ENCODE measurements around the gene FBXL7. TPM values are rescaled to one million over a fixed set of nuclear protein-coding genes. Genes with fewer than 3 reads are reported as not detected.

Gene FBXL7
- polyA plus RNA-seq, 3 donors from 2014 or later: not detected

- peaks cover 0 to 2% (median 1%) of the 10 kb centered on the region in 3 donors for H3K27me3 Mint-ChIP-seq (ENCODE audit: low read depth in 3 of 3)
- H3K9me3 Mint-ChIP-seq: peaks cover 4 to 31% (median 12%) of the 10 kb centered on the region in 6 donors
- no peaks in the 10 kb centered on the region for H3K36me3 Mint-ChIP-seq
- H3K4me3 Mint-ChIP-seq: no peak overlapping the region
- DNase-seq: no peak
- H3K27ac Mint-ChIP-seq: no peak overlapping the region
- no peaks in the 10 kb centered on the region for H3K4me1 Mint-ChIP-seq
Measured at GRCh38 chr5:15691521-15691920, 191.5 kb downstream of the FBXL7 start.

DNA sequence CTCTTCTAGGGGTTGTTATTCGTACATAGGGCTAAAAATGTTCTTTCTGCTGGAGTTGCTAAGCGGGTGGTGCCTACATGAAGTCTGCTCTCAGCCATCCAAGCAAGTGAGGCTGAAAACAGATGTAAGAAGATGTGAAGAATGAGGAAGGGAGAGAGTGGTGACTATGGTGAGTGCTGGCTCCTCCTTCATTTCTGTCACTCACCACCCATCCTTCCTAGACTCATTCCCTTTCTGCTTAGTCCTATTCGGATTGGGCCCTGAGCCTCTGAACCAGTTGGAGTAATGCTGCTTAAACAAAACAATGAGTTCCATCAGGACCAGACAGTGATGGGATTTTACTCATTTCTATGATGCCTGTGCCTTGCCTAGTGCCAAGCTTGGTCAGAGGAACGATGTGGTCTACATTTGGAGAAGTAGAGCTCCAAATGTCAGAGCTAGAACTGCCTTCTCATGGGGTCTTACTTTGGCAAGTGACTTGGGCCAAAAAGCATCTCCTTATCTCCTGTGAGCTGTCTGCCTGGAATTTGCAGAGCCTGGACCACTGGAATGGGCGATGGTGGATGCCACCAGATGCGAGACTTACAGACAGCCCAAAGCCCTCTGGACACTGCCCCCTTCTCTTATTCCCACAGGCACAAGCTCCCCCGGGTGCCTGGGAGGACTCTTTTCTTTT lies 192.9 kb downstream of the FBXL7 start:
- peaks cover 0 to 2% (median 1%) of the 10 kb centered on the region in 3 donors for H3K27me3 Mint-ChIP-seq (ENCODE audit: low read depth in 3 of 3)
- H3K9me3 Mint-ChIP-seq: peaks cover 5 to 39% (median 15%) of the 10 kb centered on the region in 6 donors
- no peaks in the 10 kb centered on the region for H3K4me1 Mint-ChIP-seq
- no peak overlapping the region for H3K27ac Mint-ChIP-seq
- no peak overlapping the region for H3K4me3 Mint-ChIP-seq
- DNase-seq: no peak
- H3K36me3 Mint-ChIP-seq: no peaks in the 10 kb centered on the region

GRCh38 chr5:15693382-15693728 lies 193.4 kb downstream of the FBXL7 start:
- Mint-ChIP-seq H3K4me1 (no peaks in the 10 kb centered on the region), H3K9me3 (peaks cover 6 to 42% (median 15%) of the 10 kb centered on the region in 6 donors), H3K36me3 (no peaks in the 10 kb centered on the region), H3K4me3 (no peak overlapping the region), H3K27ac (no peak overlapping the region), H3K27me3 (ENCODE audit: low read depth in 3 of 3) (peaks cover 0 to 2% (median 1%) of the 10 kb centered on the region in 3 donors)
- no peak for DNase-seq

DNA sequence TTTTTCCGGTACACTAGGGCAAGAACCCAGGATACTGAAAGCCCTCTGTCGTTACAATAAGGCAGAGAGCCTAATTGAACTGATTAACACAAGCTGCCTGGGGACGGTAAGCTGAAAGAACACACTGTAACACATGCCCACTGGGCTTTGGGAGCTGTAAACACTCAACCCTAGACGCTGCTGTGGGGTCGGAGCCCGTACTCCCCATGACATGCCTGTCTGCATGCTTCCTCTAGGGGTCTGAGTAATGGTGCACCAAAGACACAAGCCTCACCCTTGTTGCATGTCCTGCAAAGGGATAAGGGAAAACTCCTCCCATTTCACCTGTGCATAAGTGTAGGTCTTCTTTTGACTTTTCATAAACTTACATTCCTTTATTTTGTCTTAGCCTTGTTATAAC lies 194.0 kb downstream of the FBXL7 start:
- no peak for DNase-seq
- Mint-ChIP-seq H3K4me1 (no peaks in the 10 kb centered on the region), H3K36me3 (no peaks in the 10 kb centered on the region), H3K27ac (no peak overlapping the region), H3K4me3 (no peak overlapping the region), H3K27me3 (ENCODE audit: low read depth in 3 of 3) (peaks cover 0 to 2% (median 1%) of the 10 kb centered on the region in 3 donors), H3K9me3 (peaks cover 6 to 43% (median 15%) of the 10 kb centered on the region in 6 donors)

DNA sequence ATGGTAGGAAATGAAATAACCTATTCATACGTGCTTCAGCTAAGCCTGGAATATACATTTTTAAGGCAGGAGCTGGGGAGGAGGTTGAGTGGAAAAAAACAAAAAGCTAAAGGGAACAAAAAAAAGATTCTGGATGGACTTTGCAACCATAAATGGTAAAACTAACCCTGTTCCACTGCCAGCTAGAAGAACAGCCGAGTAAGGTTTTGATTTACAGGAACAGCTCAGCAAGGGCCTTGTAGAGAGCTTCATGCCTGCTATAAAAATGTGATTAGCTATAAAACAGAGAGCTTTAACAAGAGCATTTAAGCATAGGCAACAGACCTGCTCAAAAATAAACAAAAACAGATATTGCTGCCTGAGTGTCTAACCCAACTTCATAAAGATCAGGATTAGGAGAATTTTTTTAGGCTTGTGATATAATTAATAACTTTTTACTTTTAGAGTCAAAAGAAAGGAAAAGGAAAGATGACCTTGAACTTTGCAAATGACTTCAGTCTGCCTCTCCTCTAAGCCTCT lies 194.8 kb downstream of the FBXL7 start:
- Mint-ChIP-seq H3K36me3 (no peaks in the 10 kb centered on the region), H3K27ac (no peak overlapping the region), H3K9me3 (peaks cover 6 to 50% (median 17%) of the 10 kb centered on the region in 6 donors), H3K4me1 (no peaks in the 10 kb centered on the region), H3K27me3 (ENCODE audit: low read depth in 3 of 3) (peaks cover 0 to 2% (median 1%) of the 10 kb centered on the region in 3 donors), H3K4me3 (no peak overlapping the region)
- DNase-seq: no peak

DNA sequence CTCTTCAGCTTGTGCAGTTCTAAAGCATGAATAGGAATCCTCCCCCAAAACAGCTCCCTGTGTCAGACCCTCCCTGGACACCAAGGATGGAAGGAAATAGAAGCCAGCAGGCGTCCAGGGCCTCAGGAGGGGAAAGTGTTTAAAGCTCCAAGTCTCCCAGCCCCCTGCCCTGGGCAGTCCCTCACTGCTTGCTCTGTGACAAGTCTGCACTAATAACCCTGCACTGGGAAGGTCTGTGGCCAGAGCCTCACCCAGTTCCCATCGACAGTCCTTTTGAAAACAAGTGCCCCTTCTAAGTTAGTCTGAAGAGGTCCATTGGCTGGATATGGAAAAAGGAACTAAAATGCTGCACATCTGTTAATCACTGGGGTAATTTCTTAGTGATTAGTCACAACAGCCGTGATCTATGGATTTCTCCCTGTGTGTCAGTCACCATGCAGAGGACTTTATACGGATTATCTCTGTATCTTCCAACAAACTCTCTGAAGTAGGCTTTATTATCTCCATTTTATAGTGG lies 195.3 kb downstream of the FBXL7 start:
- Mint-ChIP-seq H3K27ac (no peak overlapping the region), H3K36me3 (no peaks in the 10 kb centered on the region), H3K9me3 (peaks cover 6 to 50% (median 18%) of the 10 kb centered on the region in 6 donors), H3K27me3 (ENCODE audit: low read depth in 3 of 3) (peaks cover 0 to 2% (median 1%) of the 10 kb centered on the region in 3 donors), H3K4me3 (no peak overlapping the region), H3K4me1 (no peaks in the 10 kb centered on the region)
- no peak for DNase-seq

DNA sequence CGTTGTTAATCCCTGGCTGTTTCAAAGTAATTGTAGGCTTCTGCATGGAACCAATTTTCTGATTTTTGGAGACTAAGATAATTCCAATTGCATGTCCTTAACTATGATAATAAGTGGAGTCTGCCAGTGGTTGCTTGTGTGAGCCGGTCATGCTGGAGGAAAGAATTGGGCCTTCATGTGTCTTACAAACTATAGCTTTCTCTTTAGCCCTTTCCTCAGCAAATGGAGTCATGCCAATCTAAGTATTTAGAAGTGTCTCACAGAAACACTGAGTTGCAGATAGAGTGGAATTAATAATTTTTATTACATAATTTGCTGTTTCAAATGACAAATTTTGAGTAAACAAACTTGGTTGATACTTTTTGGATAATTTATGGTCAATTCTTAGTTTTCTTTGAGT lies 200.4 kb downstream of the FBXL7 start:
- no peak overlapping the region for H3K4me3 Mint-ChIP-seq
- H3K27me3 Mint-ChIP-seq (ENCODE audit: low read depth in 3 of 3): no peaks in the 10 kb centered on the region
- no peaks in the 10 kb centered on the region for H3K4me1 Mint-ChIP-seq
- H3K27ac Mint-ChIP-seq: no peak overlapping the region
- H3K36me3 Mint-ChIP-seq: no peaks in the 10 kb centered on the region
- peaks cover 2 to 42% (median 9%) of the 10 kb centered on the region in 6 donors for H3K9me3 Mint-ChIP-seq
- no peak for DNase-seq

- Mint-ChIP-seq H3K36me3 (no peaks in the 10 kb centered on the region), H3K4me3 (no peak overlapping the region), H3K9me3 (peaks cover 8 to 41% (median 11%) of the 10 kb centered on the region in 6 donors), H3K27me3 (ENCODE audit: low read depth in 3 of 3) (peaks cover 0 to 2% (median 0%) of the 10 kb centered on the region in 3 donors), H3K27ac (no peak overlapping the region), H3K4me1 (no peaks in the 10 kb centered on the region)
- no peak for DNase-seq
Measured at GRCh38 chr5:15702102-15702501, 202.1 kb downstream of the FBXL7 start.

DNA sequence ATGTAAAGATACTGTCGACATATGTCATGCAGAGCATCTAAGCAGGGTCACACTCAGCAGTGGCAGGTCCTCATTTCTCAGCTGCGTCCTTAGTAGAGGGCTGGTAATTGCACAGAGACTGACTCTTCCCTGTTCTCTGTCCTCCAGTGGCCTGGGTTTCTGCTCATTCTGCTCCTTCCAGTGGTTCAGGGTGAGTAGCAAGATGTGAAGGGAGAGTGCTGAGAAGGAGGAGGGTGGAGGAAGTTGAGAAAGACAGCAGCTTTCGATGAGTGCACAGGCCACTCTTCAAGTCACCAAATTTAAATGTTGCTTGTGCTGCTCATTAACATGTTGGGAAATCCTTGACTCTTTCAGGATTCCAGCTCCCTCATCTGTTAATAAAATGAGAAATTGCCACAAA lies 203.9 kb downstream of the FBXL7 start:
- no peak for DNase-seq
- Mint-ChIP-seq H3K27ac (no peak overlapping the region), H3K4me1 (no peaks in the 10 kb centered on the region), H3K9me3 (peaks cover 5 to 38% (median 15%) of the 10 kb centered on the region in 6 donors), H3K27me3 (ENCODE audit: low read depth in 3 of 3) (peaks cover 0 to 2% (median 0%) of the 10 kb centered on the region in 3 donors), H3K36me3 (no peaks in the 10 kb centered on the region), H3K4me3 (no peak overlapping the region)

DNA sequence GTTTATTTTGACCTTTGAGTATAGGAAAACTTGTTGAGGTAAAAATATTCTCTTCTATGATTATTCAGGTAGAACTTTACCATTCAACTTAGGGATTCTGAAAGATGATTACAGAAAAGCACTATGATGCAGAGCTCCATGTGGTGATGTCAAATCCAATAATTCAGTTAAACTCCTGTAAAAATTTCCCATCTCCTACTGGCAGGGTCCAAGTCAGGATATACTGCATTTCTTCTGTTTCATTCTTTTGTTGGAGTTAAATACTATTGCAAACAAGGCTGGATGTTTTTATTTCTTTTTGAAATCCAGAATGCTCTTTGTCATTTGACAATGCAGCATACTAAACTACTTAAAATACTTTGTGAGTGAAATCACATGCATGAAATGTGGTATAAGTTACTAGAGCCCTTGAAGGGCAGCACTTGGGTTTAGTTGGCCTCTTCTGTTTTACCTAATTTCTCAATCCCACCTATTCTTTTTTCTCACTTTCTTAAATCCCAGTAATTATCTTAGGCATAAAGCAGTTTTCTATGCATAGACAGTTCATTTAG lies 204.5 kb downstream of the FBXL7 start:
- H3K9me3 Mint-ChIP-seq: peaks cover 5 to 32% (median 13%) of the 10 kb centered on the region in 6 donors
- H3K36me3 Mint-ChIP-seq: no peaks in the 10 kb centered on the region
- no peaks in the 10 kb centered on the region for H3K4me1 Mint-ChIP-seq
- no peak for DNase-seq
- H3K27me3 Mint-ChIP-seq (ENCODE audit: low read depth in 3 of 3): peaks cover 0 to 2% (median 0%) of the 10 kb centered on the region in 3 donors
- H3K27ac Mint-ChIP-seq: no peak overlapping the region
- no peak overlapping the region for H3K4me3 Mint-ChIP-seq

GRCh38 chr5:15707631-15708030 lies 207.7 kb downstream of the FBXL7 start:
- DNase-seq: no peak
- no peaks in the 10 kb centered on the region for H3K36me3 Mint-ChIP-seq
- H3K4me3 Mint-ChIP-seq: no peak overlapping the region
- H3K4me1 Mint-ChIP-seq: no peaks in the 10 kb centered on the region
- no peak overlapping the region for H3K27ac Mint-ChIP-seq
- H3K27me3 Mint-ChIP-seq (ENCODE audit: low read depth in 3 of 3): peaks cover 0 to 2% (median 0%) of the 10 kb centered on the region in 3 donors
- peaks cover 5 to 42% (median 16%) of the 10 kb centered on the region in 6 donors for H3K9me3 Mint-ChIP-seq

- Mint-ChIP-seq H3K36me3 (no peaks in the 10 kb centered on the region), H3K4me1 (no peaks in the 10 kb centered on the region), H3K27me3 (ENCODE audit: low read depth in 3 of 3) (peaks cover 0 to 2% (median 1%) of the 10 kb centered on the region in 3 donors), H3K4me3 (no peak overlapping the region), H3K9me3 (peaks cover 5 to 36% (median 16%) of the 10 kb centered on the region in 6 donors), H3K27ac (no peak overlapping the region)
- no peak for DNase-seq
Measured at GRCh38 chr5:15711892-15712291, 211.9 kb downstream of the FBXL7 start.

DNA sequence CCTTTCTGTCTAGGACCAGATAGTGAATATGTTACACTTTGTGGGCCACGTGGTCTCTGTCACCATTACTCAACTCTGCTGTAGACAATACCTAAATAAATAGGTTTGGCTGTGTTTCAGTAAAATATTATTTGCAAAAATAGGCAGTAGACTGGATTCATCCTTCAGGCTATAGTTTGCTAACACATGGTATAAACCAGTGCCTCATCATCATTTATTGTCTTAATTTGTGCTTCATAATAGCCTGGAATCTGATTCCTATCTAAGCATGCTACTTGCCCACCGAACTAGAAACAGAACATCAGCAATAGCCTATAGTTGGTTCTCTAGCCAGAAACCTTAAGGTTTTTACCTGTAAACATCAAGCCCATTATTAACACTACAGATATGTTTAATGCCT lies 215.6 kb downstream of the FBXL7 start:
- Mint-ChIP-seq H3K4me1 (no peaks in the 10 kb centered on the region), H3K9me3 (peaks cover 3 to 27% (median 12%) of the 10 kb centered on the region in 6 donors), H3K27ac (no peak overlapping the region), H3K36me3 (no peaks in the 10 kb centered on the region), H3K27me3 (ENCODE audit: low read depth in 3 of 3) (peaks cover 0 to 4% (median 1%) of the 10 kb centered on the region in 3 donors), H3K4me3 (no peak overlapping the region)
- DNase-seq: no peak

DNA sequence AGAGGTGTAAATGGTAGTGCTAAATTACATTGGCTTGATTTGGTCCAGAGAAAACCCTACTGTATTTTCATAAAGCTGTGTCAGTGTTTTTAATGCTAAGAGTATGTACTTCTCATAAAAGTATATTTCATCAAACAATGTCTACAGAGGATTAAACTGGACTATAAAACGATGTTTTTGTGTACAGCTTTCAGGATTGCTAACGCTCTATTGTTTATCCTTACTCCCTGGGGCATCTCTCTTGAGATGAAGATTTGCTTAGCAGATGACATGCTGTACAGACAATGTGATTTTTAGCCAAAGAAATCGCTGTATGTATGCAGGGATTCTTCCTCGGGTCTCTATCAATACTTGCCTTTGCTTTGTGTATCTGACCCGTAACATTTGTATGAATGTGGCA lies 216.0 kb downstream of the FBXL7 start:
- peaks cover 2 to 25% (median 12%) of the 10 kb centered on the region in 6 donors for H3K9me3 Mint-ChIP-seq
- no peak overlapping the region for H3K4me3 Mint-ChIP-seq
- no peaks in the 10 kb centered on the region for H3K4me1 Mint-ChIP-seq
- H3K27me3 Mint-ChIP-seq (ENCODE audit: low read depth in 3 of 3): peaks cover 0 to 4% (median 1%) of the 10 kb centered on the region in 3 donors
- DNase-seq: no peak
- H3K27ac Mint-ChIP-seq: no peak overlapping the region
- H3K36me3 Mint-ChIP-seq: no peaks in the 10 kb centered on the region
